22Rv1 (cell line): ENCODE measurements around the gene RAX2.

Source experiments
- H3K27ac ChIP-seq: fragments of 450-650 bp; 2 replicates; pipeline ENCODE4 v1.5.1; 2017
- CTCF ChIP-seq: fragments of 450-650 bp; IDR thresholded peaks from 2 replicates; pipeline ENCODE4 v1.5.1; 2017; ENCODE audit warnings: mild to moderate bottlenecking
- ZFX ChIP-seq: fragments of 450-650 bp; IDR thresholded peaks from 2 replicates; pipeline ENCODE4 v1.6.1; 2017; ENCODE audit warnings: antibody characterized with exemption, borderline replicate concordance

RAX2 gene

GRCh38 chr19:3751236-3751635 lies 20.8 kb downstream of the RAX2 start:
- no peak for TF ChIP-seq ZFX
- TF ChIP-seq CTCF: no peak
- H3K27ac ChIP-seq: no peak overlapping the region

DNA sequence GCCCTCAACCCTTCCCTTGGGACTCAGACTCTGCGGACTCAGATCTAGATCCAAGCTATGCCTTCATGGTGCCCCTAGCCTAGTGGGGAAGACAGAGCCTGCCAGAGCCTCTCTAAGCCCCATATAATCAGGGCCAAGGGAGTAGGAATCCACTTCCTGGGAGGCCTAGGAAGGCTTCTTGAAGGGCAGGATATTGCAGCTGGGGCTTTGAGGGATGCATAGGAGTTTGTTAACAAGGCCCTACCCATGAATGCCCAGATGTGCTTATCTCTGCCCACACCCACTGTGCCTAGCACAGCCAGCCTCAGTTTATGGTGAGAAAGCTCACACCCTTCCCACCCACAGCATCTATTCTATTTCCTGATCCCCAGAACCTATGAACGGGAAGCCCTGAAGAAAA lies 21.8 kb downstream of the RAX2 start:
- no peak overlapping the region for H3K27ac ChIP-seq
- TF ChIP-seq ZFX (no peak), CTCF (no peak)

- TF ChIP-seq ZFX (no peak), CTCF (no peak)
- H3K27ac ChIP-seq: no peak overlapping the region
These were observed 23.1 kb downstream of the RAX2 start for GRCh38 chr19:3748965-3749364.

DNA sequence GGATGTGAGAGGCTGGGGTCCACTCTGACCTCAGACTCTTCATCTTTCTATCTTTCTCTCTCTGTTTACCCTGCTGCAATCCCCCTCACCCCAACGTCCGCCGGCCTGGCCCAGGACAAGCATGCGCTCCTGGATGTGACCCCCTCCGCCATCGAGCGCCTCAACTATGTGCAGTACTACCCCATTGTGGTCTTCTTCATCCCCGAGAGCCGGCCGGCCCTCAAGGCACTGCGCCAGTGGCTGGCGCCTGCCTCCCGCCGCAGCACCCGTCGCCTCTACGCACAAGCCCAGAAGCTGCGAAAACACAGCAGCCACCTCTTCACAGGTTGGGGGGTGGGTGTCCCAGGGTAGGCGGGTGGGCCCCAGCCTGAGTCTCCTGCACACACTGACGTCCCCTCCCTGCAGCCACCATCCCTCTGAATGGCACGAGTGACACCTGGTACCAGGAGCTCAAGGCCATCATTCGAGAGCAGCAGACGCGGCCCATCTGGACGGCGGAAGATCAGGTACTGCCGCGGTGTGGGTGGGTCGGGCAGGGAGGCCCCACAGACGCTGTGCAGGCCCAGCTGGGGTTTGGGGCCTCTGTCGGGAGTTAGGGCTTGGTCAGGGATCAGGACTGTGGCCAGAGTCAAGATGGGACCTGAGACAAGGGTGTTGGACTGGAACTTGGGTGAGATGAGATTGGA lies 25.5 kb downstream of the RAX2 start:
- TF ChIP-seq ZFX: no peak
- no peak for TF ChIP-seq CTCF
- H3K27ac ChIP-seq: no peak overlapping the region

DNA sequence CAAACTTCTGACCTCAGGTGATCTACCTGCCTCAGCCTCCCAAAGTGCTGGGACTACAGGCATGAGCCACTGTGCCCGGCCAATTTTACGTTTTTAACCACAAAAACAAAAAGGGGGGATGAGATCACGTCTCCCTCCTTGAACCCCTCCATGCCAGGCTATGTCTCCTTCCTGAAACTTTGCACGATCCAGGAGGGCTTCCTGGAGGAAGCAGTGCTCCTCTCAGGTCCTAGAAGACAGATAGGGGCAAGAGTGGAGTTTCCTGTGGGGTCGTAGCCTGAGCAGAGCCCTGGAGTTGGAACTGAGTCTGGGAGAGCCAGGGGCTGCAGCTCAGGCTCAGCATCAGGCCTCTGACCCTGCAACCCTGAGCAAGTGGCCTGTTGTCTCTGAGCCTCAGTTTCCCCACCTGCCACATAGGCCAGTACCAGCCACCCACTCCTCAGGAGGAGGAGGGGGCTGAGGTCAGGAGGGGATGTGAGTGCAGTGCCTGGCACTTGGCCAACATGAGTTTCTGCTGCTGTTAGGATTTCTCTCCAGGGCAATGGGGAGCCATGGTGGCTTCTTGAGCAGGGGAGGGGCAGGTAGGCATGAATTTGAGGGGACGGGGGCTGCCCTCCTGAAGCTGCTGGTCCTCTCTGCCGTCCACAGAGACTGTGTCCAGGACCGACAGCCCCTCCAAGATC lies 26.5 kb downstream of the RAX2 start:
- H3K27ac ChIP-seq: no peak overlapping the region
- no peak for TF ChIP-seq ZFX
- TF ChIP-seq CTCF: no peak

- TF ChIP-seq CTCF (no peak), ZFX (no peak)
These were observed 28.5 kb downstream of the RAX2 start for GRCh38 chr19:3743486-3743885.

DNA sequence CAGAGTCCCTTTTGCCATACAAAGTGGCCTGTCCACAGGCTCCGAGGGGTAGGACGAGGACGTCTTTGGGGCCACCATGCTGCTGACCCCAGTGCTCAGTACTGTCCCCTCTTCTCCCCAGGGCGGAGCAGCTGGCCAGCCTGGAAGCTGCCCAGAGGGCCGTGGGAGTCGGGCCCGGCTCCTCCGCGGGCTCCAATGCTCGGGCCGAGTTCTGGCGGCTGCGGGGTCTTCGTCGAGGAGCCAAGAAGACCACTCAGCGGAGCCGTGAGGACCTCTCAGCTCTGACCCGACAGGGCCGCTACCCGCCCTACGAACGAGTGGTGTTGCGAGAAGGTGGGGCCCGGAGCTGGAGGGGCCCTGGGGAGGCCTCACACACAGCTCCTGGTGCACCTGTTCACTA lies 31.6 kb downstream of the RAX2 start:
- TF ChIP-seq CTCF: no peak
- TF ChIP-seq ZFX: no peak
- H3K27ac ChIP-seq: no peak overlapping the region

More at GRCh38 chr19:3743486-3743885, 28.5 kb downstream of the RAX2 start:
- no peak overlapping the region for H3K27ac ChIP-seq
